Neural cell (in vitro differentiated cells): ENCODE measurements around the gene ATG2A. TPM values are rescaled to one million over a fixed set of nuclear protein-coding genes. Genes with fewer than 3 reads are reported as not detected.

Experiments
- H2AFZ ChIP-seq: fragments of 200-600, 300-800 bp; sonication (generic), shearing (Covaris generic); 2 replicates; pipeline ENCODE4 v1.6.0; 2014; ENCODE audit warnings: low read depth, mild to moderate bottlenecking, antibody characterized with exemption, low read length, moderate library complexity
- H3F3A ChIP-seq: fragments of 200-600 bp; shearing (Covaris generic); 2 replicates; pipeline ENCODE4 v1.6.1; 2016; ENCODE audit warnings: mild to moderate bottlenecking, moderate library complexity, mixed read lengths, antibody characterized with exemption, low read length; ENCODE audit not compliant: insufficient read depth, poor library complexity, severe bottlenecking
- H3K27ac ChIP-seq: fragments of 200-600, 300-800 bp; sonication (generic), shearing (Covaris generic); 2 replicates; pipeline ENCODE4 v1.5.1; 2014; ENCODE audit warnings: mild to moderate bottlenecking, low read length, moderate library complexity
- H3K27me3 ChIP-seq: fragments of 300-800, 200-600 bp; sonication (generic), shearing (Covaris generic); 2 replicates; pipeline ENCODE4 v1.6.0; 2014; ENCODE audit warnings: mild to moderate bottlenecking, low read depth, low read length, moderate library complexity; ENCODE audit not compliant: insufficient read depth
- H3K36me3 ChIP-seq: fragments of 300-800, 200-600 bp; sonication (generic), shearing (Covaris generic); 2 replicates; pipeline ENCODE4 v1.5.1; 2014; ENCODE audit warnings: mild to moderate bottlenecking, antibody characterized with exemption, low read length, moderate library complexity; ENCODE audit not compliant: insufficient read depth
- H3K4me2 ChIP-seq: fragments of 300-800, 200-600 bp; sonication (generic), shearing (Covaris generic); 2 replicates; pipeline ENCODE4 v1.6.0; 2014; ENCODE audit warnings: mild to moderate bottlenecking, low read length
- H3K4me3 ChIP-seq: fragments of 300-800, 200-600 bp; sonication (generic), shearing (Covaris generic); 2 replicates; pipeline ENCODE4 v1.5.1; 2014; ENCODE audit warnings: mild to moderate bottlenecking, low read length, moderate library complexity
- H3K79me2 ChIP-seq: fragments of 200-600 bp; shearing (Covaris generic); replicated peaks from 2 replicates; pipeline ENCODE4 v1.6.0; 2014; ENCODE audit warnings: mild to moderate bottlenecking, low read length, moderate library complexity; ENCODE audit not compliant: insufficient read depth
- H3K9ac ChIP-seq: fragments of 300-800, 200-600 bp; sonication (generic), shearing (Covaris generic); 2 replicates; pipeline ENCODE4 v1.6.1; 2016; ENCODE audit warnings: mild to moderate bottlenecking, low read length, mixed read lengths
- H3K9me2 ChIP-seq: fragments of 200-600 bp; shearing (Covaris generic); 2 replicates; pipeline ENCODE4 v1.6.1; 2016; ENCODE audit warnings: mild to moderate bottlenecking, low read length, mixed read lengths; ENCODE audit not compliant: insufficient read depth
- H3K9me3 ChIP-seq: fragments of 200-600, 300-800 bp; sonication (generic), shearing (Covaris generic); 2 replicates; pipeline ENCODE4 v1.6.1; 2016; ENCODE audit warnings: mild to moderate bottlenecking, mixed run types, low read length, moderate library complexity, mixed read lengths
- H4K20me1 ChIP-seq: fragments of 200-600 bp; shearing (Covaris generic); 2 replicates; pipeline ENCODE4 v1.6.1; 2016; ENCODE audit warnings: mild to moderate bottlenecking, mixed run types; ENCODE audit not compliant: insufficient read depth
- CTCF ChIP-seq: fragments of 450-650 bp; IDR thresholded peaks from 2 replicates; pipeline ENCODE4 v1.5.1; 2014; ENCODE audit warnings: antibody characterized with exemption, mild to moderate bottlenecking, moderate library complexity; ENCODE audit not compliant: poor library complexity, severe bottlenecking
- EP300 ChIP-seq: fragments of 450-650 bp; conservative IDR thresholded peaks from 2 replicates; pipeline ENCODE4 v1.6.1; 2014; ENCODE audit warnings: antibody characterized with exemption, mild to moderate bottlenecking, moderate library complexity; ENCODE audit not compliant: poor library complexity, severe bottlenecking
- EZH2 ChIP-seq: fragments of 200-600, 300-800 bp; shearing (Covaris generic), sonication (generic); IDR thresholded peaks from 2 replicates; pipeline ENCODE4 v1.6.1; 2014; ENCODE audit warnings: antibody characterized with exemption, low read length, borderline replicate concordance, mild to moderate bottlenecking; ENCODE audit not compliant: insufficient read depth, poor library complexity, severe bottlenecking
- MXI1 ChIP-seq: fragments of 450-650 bp; conservative IDR thresholded peaks from 2 replicates; pipeline ENCODE4 v1.6.1; 2014; ENCODE audit warnings: antibody characterized with exemption, mild to moderate bottlenecking; ENCODE audit not compliant: poor library complexity, severe bottlenecking
- POLR2AphosphoS5 ChIP-seq: IDR thresholded peaks from 2 replicates; pipeline ENCODE4 v1.6.1; 2012
- RAD21 ChIP-seq: fragments of 450-650 bp; conservative IDR thresholded peaks from 2 replicates; pipeline ENCODE4 v1.6.1; 2014; ENCODE audit warnings: antibody characterized with exemption, mild to moderate bottlenecking, moderate library complexity
- REST ChIP-seq: IDR thresholded peaks from 2 replicates; pipeline ENCODE4 v1.6.1; 2012; ENCODE audit warnings: borderline replicate concordance
- SMC3 ChIP-seq: fragments of 450-650 bp; conservative IDR thresholded peaks from 2 replicates; pipeline ENCODE4 v1.6.1; 2014; ENCODE audit warnings: antibody characterized with exemption, mild to moderate bottlenecking, moderate library complexity; ENCODE audit not compliant: poor library complexity
- TAF1 ChIP-seq: IDR thresholded peaks from 2 replicates; pipeline ENCODE4 v1.6.1; 2012; ENCODE audit warnings: low read depth
- polyA plus RNA-seq: library from polyadenylated mRNA; depleted of rRNA; stranded (reverse); fragments of >200 nt; gene quantifications from 2 replicates; pipeline ENCODE4 v1.2.3, GENCODE V29; 2014

The ATG2A gene
- polyA plus RNA-seq, 1 donor from 2014 or later: 7.5 TPM

- Histone ChIP-seq H2AFZ (peak overlapping the region; percentile 43), H3K9me2 (no peaks in the 10 kb centered on the region), H3K27me3 (no peaks in the 10 kb centered on the region), H3K27ac (no peak overlapping the region), H3K9ac (peak overlapping the region; percentile 15), H3K36me3 (no peaks in the 10 kb centered on the region), H4K20me1 (no peaks in the 10 kb centered on the region), H3K79me2 (peaks cover 7% of the 10 kb centered on the region), H3K4me2 (no peak overlapping the region), H3K4me3 (peak overlapping the region; percentile 72), H3F3A (no peaks in the 10 kb centered on the region), H3K9me3 (no peaks in the 10 kb centered on the region)
- TF ChIP-seq MXI1 (no peak), EP300 (no peak), RAD21 (no peak), SMC3 (no peak), TAF1 (no peak), CTCF (no peak), REST (no peak), EZH2 (no peak), POLR2AphosphoS5 (no peak)
These were observed 1.0 kb upstream of the ATG2A start for GRCh38 chr11:64918017-64918416.

- no peaks in the 10 kb centered on the region for H3K27me3 ChIP-seq
- no peak overlapping the region for H3K4me2 ChIP-seq
- H3K79me2 ChIP-seq: peaks cover 7% of the 10 kb centered on the region
- no peak overlapping the region for H3K27ac ChIP-seq
- peak overlapping the region; percentile 15 for H3K9ac ChIP-seq
- H3K4me3 ChIP-seq: peak overlapping the region; percentile 72
- TF ChIP-seq EZH2 (no peak), TAF1 (no peak), CTCF (no peak)
- H3K36me3 ChIP-seq: no peaks in the 10 kb centered on the region
- peak overlapping the region; percentile 43 for H2AFZ ChIP-seq
- H3K9me3 ChIP-seq: no peaks in the 10 kb centered on the region
- no peaks in the 10 kb centered on the region for H3K9me2 ChIP-seq
- H3F3A ChIP-seq: no peaks in the 10 kb centered on the region
- H4K20me1 ChIP-seq: no peaks in the 10 kb centered on the region
These were observed 620 bp upstream of the ATG2A start for GRCh38 chr11:64917663-64917995.
